GM12892 (cell line): ENCODE results near the gene YTHDC1.
"Not testable (repeated sequence)": the region's sequence is repeated elsewhere in the genome, so short reads cannot be mapped to it uniquely, and the experiment has no call there.

ENCODE experiments used
- DNase-seq: peaks from one replicate; pipeline ENCODE4 v3.0.0; 2011; ENCODE audit not compliant: insufficient read length
- FAIRE-seq: peaks from 2 replicates; lab custom pipeline; 2011; peaks lifted over from hg19 to GRCh38; lab: Jason Lieb, UNC
- POLR2A ChIP-seq: IDR thresholded peaks from 2 replicates; pipeline ENCODE4 v1.6.1; 2011; ENCODE audit warnings: low read depth, low read length, control low read depth
- POLR2AphosphoS5 ChIP-seq: IDR thresholded peaks from 2 replicates; pipeline ENCODE4 v1.6.1; 2011; ENCODE audit warnings: low read depth, low read length, control low read depth
- TAF1 ChIP-seq: IDR thresholded peaks from 2 replicates; pipeline ENCODE4 v1.6.1; 2011; ENCODE audit warnings: low read depth, mild to moderate bottlenecking, control low read depth, low read length, borderline replicate concordance

The YTHDC1 gene

GRCh38 chr4:68283095-68283494 lies 66.8 kb downstream of the YTHDC1 start:
- FAIRE-seq (no peak), DNase-seq (no peak)
- TF ChIP-seq TAF1 (no peak), POLR2A (no peak), POLR2AphosphoS5 (no peak)

GRCh38 chr4:68281796-68282740 lies 67.8 kb downstream of the YTHDC1 start:
- not testable (repeated sequence) for FAIRE-seq, DNase-seq

GRCh38 chr4:68278029-68278428 lies 71.9 kb downstream of the YTHDC1 start:
- FAIRE-seq (no peak), DNase-seq (no peak)

DNA sequence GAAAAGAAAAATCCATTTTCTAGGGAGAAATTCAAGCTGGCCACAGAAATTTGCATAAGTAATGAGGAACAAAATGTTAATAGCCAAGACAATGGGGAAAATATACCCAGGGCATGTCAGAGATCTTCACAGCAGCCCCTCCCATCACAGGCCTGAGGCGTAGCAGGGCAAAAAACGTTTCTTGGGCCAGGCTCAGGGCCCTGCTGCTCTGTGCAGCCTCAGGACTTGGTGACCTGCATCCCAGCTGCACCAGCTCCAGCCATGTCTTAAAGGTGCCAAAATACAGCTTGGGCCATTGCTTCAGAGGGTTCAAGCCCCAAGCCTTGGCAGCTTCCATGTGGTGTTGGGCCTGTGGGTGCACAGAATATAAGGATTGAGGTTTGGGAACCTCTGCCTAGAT lies 72.3 kb downstream of the YTHDC1 start:
- no peak for TF ChIP-seq POLR2AphosphoS5
- TF ChIP-seq POLR2A: no peak
- no peak for TF ChIP-seq TAF1
- FAIRE-seq (no peak), DNase-seq (no peak)

More at GRCh38 chr4:68278029-68278428, 71.9 kb downstream of the YTHDC1 start:
- TF ChIP-seq TAF1 (no peak), POLR2A (no peak), POLR2AphosphoS5 (no peak)

DNA sequence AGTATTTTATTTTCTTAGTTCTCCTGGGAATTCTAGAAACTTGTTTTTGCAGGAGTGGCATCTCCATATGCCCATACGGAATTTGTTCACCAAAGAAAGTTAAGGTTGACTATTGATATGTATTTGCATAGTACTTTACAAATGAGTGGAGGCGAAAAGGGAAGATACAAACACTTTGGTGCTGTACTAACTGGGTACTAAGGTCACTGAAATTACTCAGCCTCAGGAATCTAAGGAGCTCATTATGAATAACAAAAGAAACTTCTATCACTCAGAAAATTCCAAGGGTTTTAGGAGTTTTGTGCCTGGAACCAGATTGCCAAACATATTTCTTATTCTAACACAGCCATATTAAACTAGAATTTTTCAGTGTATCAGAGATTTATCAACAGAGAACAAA lies 77.0 kb downstream of the YTHDC1 start:
- DNase-seq: no peak
- no peak for FAIRE-seq
- TF ChIP-seq TAF1 (no peak), POLR2A (no peak), POLR2AphosphoS5 (no peak)

DNA sequence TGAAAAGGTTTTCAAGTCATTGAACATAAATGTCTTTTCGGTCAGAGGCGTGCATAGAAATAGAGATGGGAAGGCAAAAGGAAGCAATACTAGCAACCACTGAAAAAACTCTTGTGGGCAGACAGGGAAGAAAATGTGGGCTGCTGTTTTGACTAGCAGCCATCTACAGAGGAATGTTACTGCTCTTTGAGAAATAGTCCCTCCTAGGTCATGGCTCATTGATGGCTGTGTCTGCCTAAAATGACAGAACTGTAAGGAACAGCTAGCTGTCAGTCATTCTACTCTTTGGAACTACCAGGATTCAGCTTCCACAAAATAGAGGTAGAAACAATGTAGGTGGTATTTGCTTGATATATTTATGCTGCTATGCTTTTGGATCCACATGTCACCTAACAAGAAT lies 77.5 kb downstream of the YTHDC1 start:
- FAIRE-seq (no peak), DNase-seq (no peak)
- no peak for TF ChIP-seq TAF1
- no peak for TF ChIP-seq POLR2A
- TF ChIP-seq POLR2AphosphoS5: no peak

DNA sequence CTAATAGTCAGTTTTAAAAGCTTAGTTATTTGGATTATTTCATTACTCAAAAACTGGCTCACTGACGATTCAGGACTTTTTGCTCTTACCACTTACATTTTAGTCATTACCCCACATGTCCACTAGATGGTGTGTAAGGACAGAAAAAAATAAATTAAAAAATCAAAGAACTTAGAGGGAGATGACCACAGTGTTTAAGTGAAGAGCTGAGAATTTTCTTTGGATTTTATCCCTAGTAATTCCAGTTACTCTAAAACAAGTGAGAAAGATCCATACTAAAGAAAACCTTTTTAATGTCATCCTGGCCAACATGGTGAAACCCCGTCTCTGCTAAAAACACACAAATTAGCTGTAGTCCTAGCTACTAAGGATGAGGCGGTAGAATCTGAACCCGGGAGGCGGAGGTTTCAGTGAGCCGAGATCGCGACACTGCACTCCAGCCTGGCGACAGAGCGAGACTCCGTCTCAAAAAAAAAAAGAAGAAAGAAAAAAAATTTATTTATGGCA lies 78.0 kb downstream of the YTHDC1 start:
- no peak for DNase-seq
- peak; percentile 27 for FAIRE-seq
- TF ChIP-seq POLR2AphosphoS5 (no peak), POLR2A (no peak), TAF1 (no peak)

GRCh38 chr4:68267433-68267944 lies 82.4 kb downstream of the YTHDC1 start:
- TF ChIP-seq POLR2AphosphoS5: no peak
- TF ChIP-seq TAF1: no peak
- TF ChIP-seq POLR2A: no peak
- FAIRE-seq (no peak), DNase-seq (no peak)

DNA sequence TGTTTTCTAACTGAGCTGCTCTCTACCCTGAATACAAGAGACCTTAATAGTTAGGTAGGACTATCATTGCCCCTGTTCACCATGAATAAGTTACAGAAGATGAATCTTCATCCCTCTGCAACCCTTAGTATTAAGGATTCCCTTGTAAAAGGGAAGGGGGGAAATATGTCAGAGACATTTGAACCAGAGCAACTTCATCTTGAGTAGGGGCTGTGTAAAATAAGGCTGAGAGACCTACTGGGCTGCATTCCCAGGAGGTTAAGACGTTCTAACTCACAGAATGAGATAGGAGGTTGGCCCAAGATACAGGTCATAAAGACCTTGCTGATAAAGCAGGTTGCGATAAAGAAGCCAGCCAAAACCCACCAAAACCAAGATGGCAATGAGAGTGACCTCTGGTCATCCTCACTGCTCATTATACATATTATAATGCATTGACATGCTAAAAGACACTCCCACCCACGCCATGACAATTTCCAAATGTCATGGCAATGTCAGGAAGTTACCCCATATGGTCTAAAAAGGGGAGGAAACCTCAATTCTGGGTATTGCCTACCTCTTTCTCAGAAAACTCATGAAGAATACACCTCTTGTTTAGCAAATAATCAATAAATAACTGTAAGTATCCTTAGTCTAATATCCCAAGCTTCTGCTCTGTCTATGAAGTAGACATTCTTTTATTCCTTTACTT lies 84.9 kb downstream of the YTHDC1 start:
- no peak for TF ChIP-seq POLR2AphosphoS5
- no peak for TF ChIP-seq TAF1
- no peak for TF ChIP-seq POLR2A
- no peak for FAIRE-seq
- DNase-seq: no peak
